Mammary epithelial cell (primary cell): ENCODE data around the gene KRT9.

Experiments
- EZH2 ChIP-seq: IDR thresholded peaks from 2 replicates; pipeline ENCODE4 v1.6.1; 2012; ENCODE audit warnings: low read length, inconsistent platforms, borderline replicate concordance
- TF ChIP-seq, protein P1 (sequence below), 2 donors: IDR thresholded peaks in 1 of 2; conservative IDR thresholded peaks in 1 of 2; 2 replicates each; pipeline ENCODE4 v1.5.1; 2011 to 2012; ENCODE audit warnings: inconsistent platforms in 2 of 2, low read length in 2 of 2, mild to moderate bottlenecking in 2 of 2, control low read depth in 1 of 2, low read depth in 1 of 2; ENCODE audit not compliant: insufficient read depth in 1 of 2; ENCODE audit errors: extremely low read depth in 1 of 2

DNA sequence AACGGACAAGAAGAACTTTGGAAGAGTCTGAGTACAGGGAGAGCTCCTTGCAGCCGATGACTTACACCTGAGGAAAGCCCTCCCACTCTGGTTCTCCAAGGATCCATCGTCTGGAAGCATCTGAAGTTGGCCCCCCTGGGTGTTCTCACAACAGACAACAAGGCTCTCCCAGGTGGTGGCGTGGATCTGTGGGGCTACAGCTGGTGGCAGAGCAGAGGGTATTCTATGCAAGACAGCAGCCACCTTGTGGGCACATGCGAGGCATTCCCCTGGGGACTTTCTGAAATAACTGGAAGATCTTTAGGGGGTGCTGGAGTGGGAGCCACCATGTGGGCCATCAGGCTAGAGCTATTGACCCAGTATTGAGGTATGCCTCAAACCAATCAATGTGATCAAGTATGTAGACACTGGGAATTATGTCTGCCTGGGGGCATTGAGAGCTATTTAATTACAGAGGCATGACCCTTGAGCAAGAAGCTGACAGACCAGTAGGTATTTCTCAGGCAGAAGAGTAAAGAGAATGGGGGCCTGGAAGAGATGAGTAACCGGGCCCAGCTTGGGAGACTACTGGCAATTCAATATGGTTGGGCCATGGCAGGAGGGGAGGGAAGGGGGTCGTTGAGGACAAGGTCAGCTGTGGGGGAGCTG, 36.8 kb downstream of the KRT9 start:
- TF ChIP-seq, protein P1, sequence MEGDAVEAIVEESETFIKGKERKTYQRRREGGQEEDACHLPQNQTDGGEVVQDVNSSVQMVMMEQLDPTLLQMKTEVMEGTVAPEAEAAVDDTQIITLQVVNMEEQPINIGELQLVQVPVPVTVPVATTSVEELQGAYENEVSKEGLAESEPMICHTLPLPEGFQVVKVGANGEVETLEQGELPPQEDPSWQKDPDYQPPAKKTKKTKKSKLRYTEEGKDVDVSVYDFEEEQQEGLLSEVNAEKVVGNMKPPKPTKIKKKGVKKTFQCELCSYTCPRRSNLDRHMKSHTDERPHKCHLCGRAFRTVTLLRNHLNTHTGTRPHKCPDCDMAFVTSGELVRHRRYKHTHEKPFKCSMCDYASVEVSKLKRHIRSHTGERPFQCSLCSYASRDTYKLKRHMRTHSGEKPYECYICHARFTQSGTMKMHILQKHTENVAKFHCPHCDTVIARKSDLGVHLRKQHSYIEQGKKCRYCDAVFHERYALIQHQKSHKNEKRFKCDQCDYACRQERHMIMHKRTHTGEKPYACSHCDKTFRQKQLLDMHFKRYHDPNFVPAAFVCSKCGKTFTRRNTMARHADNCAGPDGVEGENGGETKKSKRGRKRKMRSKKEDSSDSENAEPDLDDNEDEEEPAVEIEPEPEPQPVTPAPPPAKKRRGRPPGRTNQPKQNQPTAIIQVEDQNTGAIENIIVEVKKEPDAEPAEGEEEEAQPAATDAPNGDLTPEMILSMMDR (conservative IDR thresholded peaks at IDR 0.05 in 1 of 2, IDR thresholded peaks at IDR 0.05 in 1 of 2; ENCODE audit: extremely low read depth in 1 of 2, insufficient read depth in 1 of 2, low read depth in 1 of 2, low read length in 2 of 2): peak in 1 of 2 donors; percentile 16
- TF ChIP-seq EZH2: no peak
